ENCODE data around the gene DCC.

The DCC gene

GRCh38 chr18:52730972-52731619 lies 391.1 kb downstream of the DCC start:
- H3K4me3 ChIP-seq (ENCODE audit: low read length in 2 of 2): no peak overlapping the region
- H3K4me1 ChIP-seq (ENCODE audit: control insufficient read depth in 2 of 2, insufficient read depth in 2 of 2, low read length in 2 of 2): no peaks in the 10 kb centered on the region
- no peak overlapping the region for H3K9ac ChIP-seq (ENCODE audit: low read depth in 1 of 2, low read length in 2 of 2)
- no peaks in the 10 kb centered on the region for H3K36me3 ChIP-seq (ENCODE audit: control insufficient read depth in 2 of 2, insufficient read depth in 2 of 2, low read length in 2 of 2)
- no peak overlapping the region for H3K27ac ChIP-seq (ENCODE audit: low read depth in 2 of 2, low read length in 2 of 2)
- no peaks in the 10 kb centered on the region for H3K9me3 ChIP-seq (ENCODE audit: control insufficient read depth in 2 of 2, low read length in 2 of 2)
- no peaks in the 10 kb centered on the region for H3K27me3 ChIP-seq (ENCODE audit: control insufficient read depth in 2 of 2, insufficient read depth in 2 of 2, low read length in 2 of 2)

DNA sequence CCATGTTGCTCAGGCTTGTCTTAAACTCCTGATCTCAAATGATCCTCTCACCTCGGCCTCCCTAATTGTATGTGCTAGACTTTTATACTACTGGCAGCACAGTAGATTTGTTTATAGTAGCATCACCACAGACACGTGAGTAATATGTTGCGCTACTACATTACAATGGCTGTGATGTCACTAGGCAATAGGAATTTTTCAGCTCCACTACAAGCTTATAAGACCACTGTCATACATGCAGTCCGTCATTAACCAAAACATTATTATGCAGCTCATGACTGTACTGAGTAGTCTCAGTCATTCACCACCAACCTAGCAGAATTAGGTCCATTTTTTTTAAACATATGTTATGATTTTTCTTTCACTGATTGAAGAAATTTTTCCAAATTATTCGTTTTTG lies 398.9 kb downstream of the DCC start:
- H3K36me3 ChIP-seq (ENCODE audit: control insufficient read depth in 2 of 2, insufficient read depth in 2 of 2, low read length in 2 of 2): no peaks in the 10 kb centered on the region
- H3K4me3 ChIP-seq (ENCODE audit: low read length in 2 of 2): no peak overlapping the region
- no peaks in the 10 kb centered on the region for H3K4me1 ChIP-seq (ENCODE audit: control insufficient read depth in 2 of 2, insufficient read depth in 2 of 2, low read length in 2 of 2)
- H3K27ac ChIP-seq (ENCODE audit: low read depth in 2 of 2, low read length in 2 of 2): no peak overlapping the region
- no peak overlapping the region for H3K9ac ChIP-seq (ENCODE audit: low read depth in 1 of 2, low read length in 2 of 2)
- H3K9me3 ChIP-seq (ENCODE audit: control insufficient read depth in 2 of 2, low read length in 2 of 2): no peaks in the 10 kb centered on the region
- no peaks in the 10 kb centered on the region for H3K27me3 ChIP-seq (ENCODE audit: control insufficient read depth in 2 of 2, insufficient read depth in 2 of 2, low read length in 2 of 2)

DNA sequence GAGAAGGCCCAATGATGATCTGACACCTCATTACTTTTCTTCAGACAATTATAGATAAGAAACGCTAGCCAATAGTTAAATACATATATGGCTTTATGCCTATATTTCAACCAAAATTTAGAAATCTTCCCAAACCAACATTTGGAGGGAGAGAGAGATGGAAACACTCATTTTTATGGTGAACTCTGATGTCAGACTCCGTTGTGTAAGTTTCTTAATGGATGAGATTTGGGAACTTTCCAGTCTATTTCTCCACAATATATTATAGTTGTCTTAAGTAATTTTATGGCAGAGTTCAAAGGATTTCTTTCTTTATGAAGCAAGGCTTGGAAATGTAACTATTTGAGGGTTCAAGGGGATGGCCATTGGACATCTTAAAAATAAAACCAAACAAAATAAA lies 407.0 kb downstream of the DCC start:
- no peaks in the 10 kb centered on the region for H3K9me3 ChIP-seq (ENCODE audit: control insufficient read depth in 2 of 2, low read length in 2 of 2)
- H3K27me3 ChIP-seq (ENCODE audit: control insufficient read depth in 2 of 2, insufficient read depth in 2 of 2, low read length in 2 of 2): no peaks in the 10 kb centered on the region
- H3K36me3 ChIP-seq (ENCODE audit: control insufficient read depth in 2 of 2, insufficient read depth in 2 of 2, low read length in 2 of 2): no peaks in the 10 kb centered on the region
- no peak overlapping the region for H3K9ac ChIP-seq (ENCODE audit: low read depth in 1 of 2, low read length in 2 of 2)
- H3K4me1 ChIP-seq (ENCODE audit: control insufficient read depth in 2 of 2, insufficient read depth in 2 of 2, low read length in 2 of 2): no peaks in the 10 kb centered on the region
- no peak overlapping the region for H3K4me3 ChIP-seq (ENCODE audit: low read length in 2 of 2)
- no peak overlapping the region for H3K27ac ChIP-seq (ENCODE audit: low read depth in 2 of 2, low read length in 2 of 2)

- Histone ChIP-seq H3K27ac (ENCODE audit: low read depth in 2 of 2, low read length in 2 of 2) (no peak overlapping the region), H3K4me1 (ENCODE audit: control insufficient read depth in 2 of 2, insufficient read depth in 2 of 2, low read length in 2 of 2) (no peaks in the 10 kb centered on the region)
Observed at GRCh38 chr18:52747869-52748268, 407.9 kb downstream of the DCC start.

DNA sequence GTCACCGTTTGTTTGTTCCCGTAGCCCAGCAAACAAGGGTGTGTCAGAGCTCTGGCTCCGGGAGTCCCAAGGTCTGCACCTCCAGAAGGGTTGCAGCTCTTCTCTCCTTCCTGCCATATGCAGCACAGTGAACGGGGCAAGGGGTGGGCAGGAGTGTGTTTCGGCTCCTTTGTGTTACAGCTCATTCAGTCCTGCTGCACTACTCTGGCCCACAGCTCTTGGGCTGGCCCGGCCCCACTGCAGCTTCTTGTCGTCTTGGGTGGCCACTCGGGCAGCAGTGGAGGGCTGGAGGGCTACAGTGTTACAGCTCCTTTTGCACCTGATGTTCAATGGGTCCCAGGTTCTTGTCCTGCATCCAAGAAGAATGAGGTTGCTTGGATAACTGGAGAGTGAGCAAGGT lies 408.3 kb downstream of the DCC start:
- Histone ChIP-seq H3K27me3 (ENCODE audit: control insufficient read depth in 2 of 2, insufficient read depth in 2 of 2, low read length in 2 of 2) (no peaks in the 10 kb centered on the region), H3K27ac (ENCODE audit: low read depth in 2 of 2, low read length in 2 of 2) (no peak overlapping the region), H3K4me1 (ENCODE audit: control insufficient read depth in 2 of 2, insufficient read depth in 2 of 2, low read length in 2 of 2) (no peaks in the 10 kb centered on the region), H3K9ac (ENCODE audit: low read depth in 1 of 2, low read length in 2 of 2) (no peak overlapping the region), H3K36me3 (ENCODE audit: control insufficient read depth in 2 of 2, insufficient read depth in 2 of 2, low read length in 2 of 2) (no peaks in the 10 kb centered on the region), H3K9me3 (ENCODE audit: control insufficient read depth in 2 of 2, low read length in 2 of 2) (no peaks in the 10 kb centered on the region), H3K4me3 (ENCODE audit: low read length in 2 of 2) (no peak overlapping the region)

More at GRCh38 chr18:52747869-52748268, 407.9 kb downstream of the DCC start:
- no peaks in the 10 kb centered on the region for H3K36me3 ChIP-seq (ENCODE audit: control insufficient read depth in 2 of 2, insufficient read depth in 2 of 2, low read length in 2 of 2)
- no peaks in the 10 kb centered on the region for H3K9me3 ChIP-seq (ENCODE audit: control insufficient read depth in 2 of 2, low read length in 2 of 2)
- no peak overlapping the region for H3K9ac ChIP-seq (ENCODE audit: low read depth in 1 of 2, low read length in 2 of 2)
- no peak overlapping the region for H3K4me3 ChIP-seq (ENCODE audit: low read length in 2 of 2)
- H3K27me3 ChIP-seq (ENCODE audit: control insufficient read depth in 2 of 2, insufficient read depth in 2 of 2, low read length in 2 of 2): no peaks in the 10 kb centered on the region

DNA sequence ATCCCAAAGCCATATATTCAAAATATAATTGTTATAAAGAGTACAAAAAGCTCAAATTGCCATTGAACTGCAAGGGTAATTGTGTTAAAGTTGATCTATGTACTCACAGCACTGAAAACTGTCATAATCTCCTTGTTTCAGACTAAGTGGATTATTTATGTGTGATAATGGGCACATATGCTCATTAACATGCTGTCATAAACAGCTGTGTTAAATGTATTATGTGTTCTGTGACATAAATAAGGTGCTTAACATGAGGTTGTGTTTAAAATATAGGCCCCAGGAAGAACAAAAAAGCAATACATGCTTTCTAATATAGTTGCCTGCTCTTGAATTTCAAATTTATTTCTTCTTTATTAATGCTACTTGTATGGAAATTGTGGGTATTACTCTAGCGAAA lies 409.5 kb downstream of the DCC start:
- no peaks in the 10 kb centered on the region for H3K9me3 ChIP-seq (ENCODE audit: control insufficient read depth in 2 of 2, low read length in 2 of 2)
- H3K27me3 ChIP-seq (ENCODE audit: control insufficient read depth in 2 of 2, insufficient read depth in 2 of 2, low read length in 2 of 2): no peaks in the 10 kb centered on the region
- H3K4me1 ChIP-seq (ENCODE audit: control insufficient read depth in 2 of 2, insufficient read depth in 2 of 2, low read length in 2 of 2): no peaks in the 10 kb centered on the region
- H3K36me3 ChIP-seq (ENCODE audit: control insufficient read depth in 2 of 2, insufficient read depth in 2 of 2, low read length in 2 of 2): no peaks in the 10 kb centered on the region
- H3K4me3 ChIP-seq (ENCODE audit: low read length in 2 of 2): no peak overlapping the region
- H3K9ac ChIP-seq (ENCODE audit: low read depth in 1 of 2, low read length in 2 of 2): no peak overlapping the region
- H3K27ac ChIP-seq (ENCODE audit: low read depth in 2 of 2, low read length in 2 of 2): no peak overlapping the region

DNA sequence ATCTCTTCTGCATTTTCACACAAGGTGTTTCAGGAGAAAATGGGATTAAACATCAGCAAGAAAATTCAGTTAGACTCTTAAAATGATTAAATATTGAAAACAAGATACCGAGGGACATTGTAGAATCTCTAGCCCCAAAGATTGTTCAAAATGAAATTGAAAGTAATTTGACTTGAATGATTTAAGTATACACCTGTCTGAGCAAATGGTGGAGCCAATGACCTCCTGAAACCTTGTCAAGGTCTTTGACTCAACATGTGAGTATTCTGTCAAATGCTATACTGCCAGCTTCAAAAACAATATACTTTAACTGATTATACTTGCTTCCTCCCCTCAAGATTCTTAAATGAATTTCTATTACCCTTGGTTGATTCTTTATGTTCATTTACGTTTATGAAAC lies 411.0 kb downstream of the DCC start:
- Histone ChIP-seq H3K9ac (ENCODE audit: low read depth in 1 of 2, low read length in 2 of 2) (no peak overlapping the region), H3K9me3 (ENCODE audit: control insufficient read depth in 2 of 2, low read length in 2 of 2) (no peaks in the 10 kb centered on the region), H3K27me3 (ENCODE audit: control insufficient read depth in 2 of 2, insufficient read depth in 2 of 2, low read length in 2 of 2) (no peaks in the 10 kb centered on the region), H3K4me1 (ENCODE audit: control insufficient read depth in 2 of 2, insufficient read depth in 2 of 2, low read length in 2 of 2) (no peaks in the 10 kb centered on the region), H3K27ac (ENCODE audit: low read depth in 2 of 2, low read length in 2 of 2) (no peak overlapping the region), H3K36me3 (ENCODE audit: control insufficient read depth in 2 of 2, insufficient read depth in 2 of 2, low read length in 2 of 2) (no peaks in the 10 kb centered on the region), H3K4me3 (ENCODE audit: low read length in 2 of 2) (no peak overlapping the region)

GRCh38 chr18:52764316-52764715 lies 424.3 kb downstream of the DCC start:
- H3K27ac ChIP-seq (ENCODE audit: low read depth in 2 of 2, low read length in 2 of 2): no peak overlapping the region
- no peaks in the 10 kb centered on the region for H3K27me3 ChIP-seq (ENCODE audit: control insufficient read depth in 2 of 2, insufficient read depth in 2 of 2, low read length in 2 of 2)
- peaks cover 0 to 4% of the 10 kb centered on the region in 2 donors for H3K9me3 ChIP-seq (ENCODE audit: control insufficient read depth in 2 of 2, low read length in 2 of 2)
- H3K4me1 ChIP-seq (ENCODE audit: control insufficient read depth in 2 of 2, insufficient read depth in 2 of 2, low read length in 2 of 2): no peaks in the 10 kb centered on the region
- H3K4me3 ChIP-seq (ENCODE audit: low read length in 2 of 2): no peak overlapping the region
- H3K36me3 ChIP-seq (ENCODE audit: control insufficient read depth in 2 of 2, insufficient read depth in 2 of 2, low read length in 2 of 2): no peaks in the 10 kb centered on the region
- H3K9ac ChIP-seq (ENCODE audit: low read depth in 1 of 2, low read length in 2 of 2): no peak overlapping the region

- no peak overlapping the region for H3K27ac ChIP-seq (ENCODE audit: low read depth in 2 of 2, low read length in 2 of 2)
- no peaks in the 10 kb centered on the region for H3K36me3 ChIP-seq (ENCODE audit: control insufficient read depth in 2 of 2, insufficient read depth in 2 of 2, low read length in 2 of 2)
- H3K27me3 ChIP-seq (ENCODE audit: control insufficient read depth in 2 of 2, insufficient read depth in 2 of 2, low read length in 2 of 2): no peaks in the 10 kb centered on the region
- H3K4me1 ChIP-seq (ENCODE audit: control insufficient read depth in 2 of 2, insufficient read depth in 2 of 2, low read length in 2 of 2): no peaks in the 10 kb centered on the region
- H3K9ac ChIP-seq (ENCODE audit: low read depth in 1 of 2, low read length in 2 of 2): no peak overlapping the region
- no peaks in the 10 kb centered on the region for H3K9me3 ChIP-seq (ENCODE audit: control insufficient read depth in 2 of 2, low read length in 2 of 2)
- H3K4me3 ChIP-seq (ENCODE audit: low read length in 2 of 2): no peak overlapping the region
Observed at GRCh38 chr18:52766002-52766545, 426.1 kb downstream of the DCC start.

DNA sequence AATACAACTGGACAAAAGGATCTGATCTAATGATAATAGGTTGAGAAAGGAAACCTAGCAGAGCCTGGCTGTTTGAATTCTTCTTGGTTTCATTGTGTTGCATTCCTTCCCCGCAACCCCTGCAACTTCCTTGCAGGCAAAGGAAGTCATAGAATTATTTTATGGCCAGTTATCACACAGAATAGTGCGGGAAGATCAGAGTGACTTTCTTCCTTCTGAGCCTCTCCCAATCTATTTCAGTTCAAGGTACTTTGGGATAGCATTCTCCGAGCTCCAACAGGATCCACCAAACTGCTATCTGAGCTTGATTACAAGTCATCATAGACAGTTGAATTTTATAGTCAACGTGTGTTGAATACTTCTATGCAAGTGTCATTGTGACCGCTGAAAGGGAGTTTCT lies 441.1 kb downstream of the DCC start:
- H3K4me3 ChIP-seq (ENCODE audit: low read length in 2 of 2): no peak overlapping the region
- H3K4me1 ChIP-seq (ENCODE audit: control insufficient read depth in 2 of 2, insufficient read depth in 2 of 2, low read length in 2 of 2): no peaks in the 10 kb centered on the region

More for the DNA sequence above, 441.1 kb downstream of the DCC start:
- Histone ChIP-seq H3K9ac (ENCODE audit: low read depth in 1 of 2, low read length in 2 of 2) (no peak overlapping the region), H3K27ac (ENCODE audit: low read depth in 2 of 2, low read length in 2 of 2) (no peak overlapping the region), H3K36me3 (ENCODE audit: control insufficient read depth in 2 of 2, insufficient read depth in 2 of 2, low read length in 2 of 2) (no peaks in the 10 kb centered on the region), H3K27me3 (ENCODE audit: control insufficient read depth in 2 of 2, insufficient read depth in 2 of 2, low read length in 2 of 2) (no peaks in the 10 kb centered on the region), H3K9me3 (ENCODE audit: control insufficient read depth in 2 of 2, low read length in 2 of 2) (peaks cover 0 to 3% of the 10 kb centered on the region in 2 donors)
